ENCODE measurements around the gene STAG3. TPM values are rescaled to one million over a fixed set of nuclear protein-coding genes. Genes with fewer than 3 reads are reported as not detected.
"Not testable (repeated sequence)": the region's sequence is repeated elsewhere in the genome, so short reads cannot be mapped to it uniquely, and the experiment has no call there.

STAG3 gene
- total RNA-seq, 1 donor from 2014 or later: 42.4 TPM

DNA sequence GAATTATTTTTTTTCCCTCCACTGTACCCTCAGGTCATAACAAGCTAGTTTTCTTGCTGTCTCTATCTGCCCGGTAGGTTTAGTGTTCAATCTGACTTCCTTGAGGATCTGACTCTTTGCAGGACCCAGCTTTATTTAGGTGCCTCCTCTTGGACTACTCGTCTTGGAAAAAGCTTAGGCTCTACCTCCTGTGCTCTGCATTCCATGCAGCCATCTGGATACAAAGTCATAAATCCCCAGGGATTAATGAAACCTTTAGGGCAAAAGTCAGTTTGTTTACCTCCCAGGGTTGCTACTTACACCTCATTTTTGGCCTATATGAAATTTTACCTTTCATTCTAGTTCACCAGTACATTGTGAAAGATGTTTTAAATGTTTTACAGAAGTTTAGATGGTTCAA is 8.0 kb downstream of the STAG3 start:
- Mint-ChIP-seq H3K9me3 (no peaks in the 10 kb centered on the region), H3K36me3 (ENCODE audit: low read depth) (no peaks in the 10 kb centered on the region), H3K4me3 (no peak overlapping the region), H3K4me1 (peaks cover 18% of the 10 kb centered on the region), H3K27me3 (no peaks in the 10 kb centered on the region), H3K27ac (no peak overlapping the region)
- no peak for ATAC-seq (ENCODE audit: low read depth)
- intact Hi-C loops (cut with micrococcal nuclease): no loop called here
- CTCF ChIA-PET: no interaction called here
- DNase-seq: no peak
- POLR2A ChIA-PET: interaction anchor here (0.8 kb wide), 1 partner anchor 18 kb away, joined by 5 read pairs; the partner anchor contains the start of gene GAL3ST4
- TF ChIP-seq, protein P1, sequence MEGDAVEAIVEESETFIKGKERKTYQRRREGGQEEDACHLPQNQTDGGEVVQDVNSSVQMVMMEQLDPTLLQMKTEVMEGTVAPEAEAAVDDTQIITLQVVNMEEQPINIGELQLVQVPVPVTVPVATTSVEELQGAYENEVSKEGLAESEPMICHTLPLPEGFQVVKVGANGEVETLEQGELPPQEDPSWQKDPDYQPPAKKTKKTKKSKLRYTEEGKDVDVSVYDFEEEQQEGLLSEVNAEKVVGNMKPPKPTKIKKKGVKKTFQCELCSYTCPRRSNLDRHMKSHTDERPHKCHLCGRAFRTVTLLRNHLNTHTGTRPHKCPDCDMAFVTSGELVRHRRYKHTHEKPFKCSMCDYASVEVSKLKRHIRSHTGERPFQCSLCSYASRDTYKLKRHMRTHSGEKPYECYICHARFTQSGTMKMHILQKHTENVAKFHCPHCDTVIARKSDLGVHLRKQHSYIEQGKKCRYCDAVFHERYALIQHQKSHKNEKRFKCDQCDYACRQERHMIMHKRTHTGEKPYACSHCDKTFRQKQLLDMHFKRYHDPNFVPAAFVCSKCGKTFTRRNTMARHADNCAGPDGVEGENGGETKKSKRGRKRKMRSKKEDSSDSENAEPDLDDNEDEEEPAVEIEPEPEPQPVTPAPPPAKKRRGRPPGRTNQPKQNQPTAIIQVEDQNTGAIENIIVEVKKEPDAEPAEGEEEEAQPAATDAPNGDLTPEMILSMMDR (IDR thresholded peaks at IDR 0.05): no peak

DNA sequence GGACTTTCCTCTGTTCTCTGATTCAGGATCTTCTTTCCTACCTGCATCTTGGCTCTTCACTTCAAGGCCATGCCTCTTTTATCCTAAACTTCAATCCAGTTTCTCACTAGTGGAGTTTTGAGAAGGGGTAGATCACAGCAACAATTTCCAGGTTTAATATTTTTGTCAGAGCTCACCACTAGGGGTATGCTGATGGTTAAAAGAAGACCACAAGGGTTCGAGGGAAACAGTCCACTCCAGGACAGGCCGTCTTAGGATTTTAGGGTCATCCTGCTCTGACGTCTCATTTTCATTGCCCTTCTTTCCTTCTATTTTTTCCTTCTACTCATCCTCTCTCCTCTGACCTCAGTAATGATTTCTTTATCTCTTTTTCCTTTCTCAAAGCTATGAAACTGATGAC is 11.3 kb downstream of the STAG3 start:
- Mint-ChIP-seq H3K36me3 (ENCODE audit: low read depth) (no peaks in the 10 kb centered on the region), H3K9me3 (no peaks in the 10 kb centered on the region), H3K4me3 (no peak overlapping the region), H3K27ac (peak overlapping the region; percentile 91), H3K4me1 (peaks cover 46% of the 10 kb centered on the region), H3K27me3 (no peaks in the 10 kb centered on the region)
- ChIA-PET CTCF (interaction anchor here (1.0 to 2.9 kb wide), 5 partner anchors 12 to 90 kb away, joined by 3 to 33 read pairs (median 3); no protein-coding TSS in a partner anchor), POLR2A (interaction anchor here (1.8 to 2.1 kb wide), 2 partner anchors 11 kb away, joined by 12 to 17 read pairs; partner anchors contain the start of genes GPC2 and STAG3)
- ATAC-seq (ENCODE audit: low read depth) (no peak), DNase-seq (no peak)
- intact Hi-C loops (cut with micrococcal nuclease): no loop called here
- TF ChIP-seq, protein P1 (IDR thresholded peaks at IDR 0.05): no peak

DNA sequence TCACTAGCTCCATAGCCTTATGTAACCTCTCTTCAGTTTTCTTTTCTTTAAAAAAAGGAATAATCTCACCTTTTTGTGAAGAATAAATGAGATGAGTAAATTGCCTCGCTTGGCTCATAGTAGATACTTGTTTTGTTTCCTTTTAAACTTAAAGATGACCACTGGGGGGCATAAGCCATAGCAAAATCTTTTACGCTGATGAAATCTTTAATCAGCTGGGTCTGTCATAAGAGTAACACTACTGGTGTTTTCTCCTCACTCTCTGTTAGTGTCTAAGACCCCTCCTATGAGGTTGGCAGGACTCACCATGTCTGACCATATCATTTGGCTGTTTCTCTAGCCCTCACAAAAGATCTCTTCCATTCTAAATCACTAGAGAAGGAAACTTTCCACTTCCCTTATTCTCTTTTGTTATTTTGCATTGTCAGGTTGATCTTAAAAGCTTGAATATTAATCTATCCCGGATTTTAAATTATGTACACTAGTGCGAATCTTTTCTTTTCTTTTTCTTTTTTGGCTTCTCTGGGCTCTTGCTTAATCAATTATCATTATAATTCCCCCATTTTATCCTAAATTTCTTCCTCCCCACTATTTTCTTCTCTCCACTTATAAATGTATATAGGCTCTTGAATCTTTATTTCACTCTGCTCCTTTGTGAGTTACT is 12.5 kb downstream of the STAG3 start:
- Mint-ChIP-seq H3K9me3 (no peaks in the 10 kb centered on the region), H3K27ac (peak overlapping the region; percentile 91), H3K36me3 (ENCODE audit: low read depth) (no peaks in the 10 kb centered on the region), H3K4me3 (peak overlapping the region; percentile 32), H3K4me1 (peaks cover 57% of the 10 kb centered on the region), H3K27me3 (no peaks in the 10 kb centered on the region)
- intact Hi-C loops (cut with micrococcal nuclease): loop anchor here (1.0 to 10.0 kb wide), 7 partner anchors 10 to 217 kb away; partner anchors contain the start of genes GPC2 and STAG3
- ATAC-seq (ENCODE audit: low read depth) (peak; percentile 74), DNase-seq (no peak)
- POLR2A ChIA-PET: interaction anchor here (0.6 to 2.1 kb wide), 17 partner anchors 10 to 154 kb away, joined by 3 to 17 read pairs (median 5); partner anchors contain the start of genes GPC2, LAMTOR4, PVRIG and STAG3
- CTCF ChIA-PET: interaction anchor here (0.8 to 2.9 kb wide), 15 partner anchors 8 to 217 kb away, joined by 3 to 33 read pairs (median 5); partner anchors contain the start of genes GPC2, LAMTOR4 and PVRIG
- TF ChIP-seq, protein P1 (IDR thresholded peaks at IDR 0.05): no peak

DNA sequence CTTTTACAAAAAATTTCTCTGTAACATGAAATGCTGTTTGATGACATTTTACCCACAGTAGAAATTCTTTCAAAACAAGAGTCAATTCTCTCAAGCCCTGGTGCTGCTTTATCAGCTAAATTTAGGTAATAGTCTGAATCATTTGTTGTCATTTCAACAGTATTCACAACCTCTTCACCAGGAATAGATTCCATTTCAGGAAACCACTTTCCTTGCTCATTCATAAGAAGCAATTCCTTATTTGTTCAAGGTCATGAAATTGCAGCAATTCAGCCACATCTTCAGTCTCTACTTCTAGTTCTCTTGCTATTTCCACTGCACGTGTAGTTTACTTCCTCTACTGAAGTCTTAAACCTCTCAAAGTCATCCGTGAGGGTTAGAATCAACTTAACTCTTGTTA is 14.1 kb downstream of the STAG3 start:
- Mint-ChIP-seq H3K36me3 (ENCODE audit: low read depth) (no peaks in the 10 kb centered on the region), H3K27ac (peak overlapping the region; percentile 91), H3K9me3 (peaks cover 2% of the 10 kb centered on the region), H3K4me3 (peak overlapping the region; percentile 53), H3K4me1 (peaks cover 70% of the 10 kb centered on the region), H3K27me3 (no peaks in the 10 kb centered on the region)
- DNase-seq (no peak), ATAC-seq (ENCODE audit: low read depth) (peak; percentile 25)
- ChIA-PET POLR2A (interaction anchor here (1.1 to 2.4 kb wide), 3 partner anchors 19 to 154 kb away, joined by 3 to 15 read pairs (median 5); no protein-coding TSS in a partner anchor), CTCF (interaction anchor here (2.8 kb wide), 1 partner anchor 26 kb away, joined by 9 read pairs; no protein-coding TSS in a partner anchor)
- intact Hi-C loops (cut with micrococcal nuclease): loop anchor here (2.0 to 10.0 kb wide), 2 partner anchors 15 to 153 kb away; partner anchors contain the start of genes GPC2 and STAG3
- TF ChIP-seq, protein P1 (IDR thresholded peaks at IDR 0.05): no peak

DNA sequence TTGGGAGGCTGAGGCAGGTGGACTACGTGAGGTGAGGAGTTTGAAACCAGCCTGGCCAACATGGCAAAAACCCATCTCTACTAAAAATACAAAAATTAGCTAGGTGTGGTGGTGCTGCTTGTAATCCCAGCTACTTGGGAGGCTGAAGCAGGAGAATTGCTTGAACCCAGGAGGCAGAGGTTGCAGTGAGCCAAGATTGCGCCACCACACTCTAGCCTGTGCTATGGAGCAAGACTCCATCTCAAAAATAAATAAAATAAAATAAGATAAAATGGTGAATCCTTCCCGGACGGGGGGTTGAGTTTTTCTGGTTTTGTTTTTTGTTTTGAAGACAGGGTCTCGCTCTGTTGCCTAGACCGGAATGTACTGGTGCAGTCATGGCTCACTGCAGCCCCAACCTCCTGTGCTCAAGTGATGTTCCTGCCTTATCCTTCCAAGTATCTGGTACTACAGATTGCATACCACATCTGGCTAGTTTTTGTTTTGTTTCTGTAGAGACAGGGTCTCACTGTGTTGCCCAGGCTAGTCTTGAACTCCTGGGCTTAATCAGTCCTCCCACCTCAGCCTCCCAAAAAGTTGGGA is 14.7 kb downstream of the STAG3 start:
- peak overlapping the region; percentile 91 for H3K27ac Mint-ChIP-seq
- ChIA-PET CTCF (interaction anchor here (1.3 to 3.7 kb wide), 4 partner anchors 19 to 153 kb away, joined by 3 to 15 read pairs (median 6); no protein-coding TSS in a partner anchor), POLR2A (interaction anchor here (1.1 to 2.4 kb wide), 5 partner anchors 18 to 153 kb away, joined by 3 to 15 read pairs (median 5); no protein-coding TSS in a partner anchor)
- peak; percentile 59 for ATAC-seq (ENCODE audit: low read depth)
- not testable (repeated sequence) for H3K27me3 Mint-ChIP-seq; DNase-seq; H3K36me3 Mint-ChIP-seq (ENCODE audit: low read depth); H3K9me3 Mint-ChIP-seq
- peaks cover 74% of the 10 kb centered on the region for H3K4me1 Mint-ChIP-seq
- H3K4me3 Mint-ChIP-seq: peak overlapping the region; percentile 53
- intact Hi-C loops (cut with micrococcal nuclease): loop anchor here (10.0 kb wide), 1 partner anchor 152 kb away; no protein-coding TSS in a partner anchor
